Spinal cord (tissue), 10 donors: ENCODE data around the gene PHLPP1. TPM values are rescaled to one million over a fixed set of nuclear protein-coding genes. Genes with fewer than 3 reads are reported as not detected.
A peak's percentile ranks its signal among the peaks of the same experiment; 100 is the strongest.

ENCODE experiments used
- DNase-seq, 6 donors: peaks; one replicate each; pipeline versions ENCODE4 v3.0.0 to v3.0.0-alpha.2; 2013 to 2015; ENCODE audit warnings: low spot score in 6 of 6, low read depth in 4 of 6
- H3K27ac ChIP-seq: one replicate; pipeline ENCODE4 v1.5.1; 2013; ENCODE audit warnings: low read depth, low read length, control low read depth
- H3K27me3 ChIP-seq: one replicate; pipeline ENCODE4 v1.6.1; 2013; ENCODE audit warnings: low read length; ENCODE audit not compliant: control insufficient read depth, insufficient read depth
- H3K36me3 ChIP-seq: one replicate; pipeline ENCODE4 v1.6.1; 2013; ENCODE audit warnings: low read length; ENCODE audit not compliant: control insufficient read depth, insufficient read depth
- H3K4me1 ChIP-seq: one replicate; pipeline ENCODE4 v1.6.1; 2013; ENCODE audit warnings: low read length; ENCODE audit not compliant: control insufficient read depth, insufficient read depth
- H3K4me3 ChIP-seq: one replicate; pipeline ENCODE4 v1.5.1; 2013; ENCODE audit warnings: low read depth, low read length, control low read depth
- H3K9me3 ChIP-seq: one replicate; pipeline ENCODE4 v1.6.1; 2013; ENCODE audit warnings: low read length; ENCODE audit not compliant: control insufficient read depth, insufficient read depth
- WGBS: methylation state at CpG from one replicate; pipeline ENCODE4 v1.1.5; 2013; ENCODE audit warnings: missing lambda C conversion rate; ENCODE audit not compliant: insufficient coverage; 5-methylcytosine and 5-hydroxymethylcytosine counted together
- polyA plus RNA-seq, 2 donors: library from polyadenylated mRNA; unstranded; fragments of 120-200 nt; gene quantifications; one replicate each; pipeline ENCODE4 v1.2.1, GENCODE V29; 2013; ENCODE audit not compliant: insufficient read length in 2 of 2
- small RNA-seq: library from RNA; depleted of rRNA; stranded (forward); fragments of <200 nt; gene quantifications from one replicate; pipeline ENCODE3, GENCODE V24; 2014; ENCODE audit warnings: low replicate concordance
- total RNA-seq, 2 donors: library from RNA; depleted of rRNA in 1 of 2; stranded (reverse); fragments of 120-200 nt in 1 of 2; fragments of >200 nt in 1 of 2; gene quantifications; one replicate each; pipeline versions ENCODE4 v1.2.3 to v1.2.4, GENCODE V29; 2013 to 2014
- donor health status: healthy.

PHLPP1 gene
- total and polyA plus RNA-seq, 4 donors: 31.9 to 62.2 (median 47.5) TPM

GRCh38 chr18:63022429-63023022 lies 307.2 kb downstream of the PHLPP1 start:
- WGBS: 71% methylated on average over 13 of the region's 26 CpGs
- H3K4me3 ChIP-seq: no peak overlapping the region

GRCh38 chr18:63025251-63026090 lies 310.1 kb downstream of the PHLPP1 start:
- Histone ChIP-seq H3K9me3 (no peaks in the 10 kb centered on the region), H3K4me3 (no peak overlapping the region), H3K27ac (no peak overlapping the region), H3K36me3 (no peaks in the 10 kb centered on the region), H3K4me1 (no peaks in the 10 kb centered on the region), H3K27me3 (no peaks in the 10 kb centered on the region)
- peak in 5 of 6 donors; percentile 6 to 83 (median 29) for DNase-seq
- WGBS: 53% methylated on average over 8 of the region's 12 CpGs

More at GRCh38 chr18:63022429-63023022, 307.2 kb downstream of the PHLPP1 start:
- Histone ChIP-seq H3K27ac (no peak overlapping the region), H3K36me3 (no peaks in the 10 kb centered on the region), H3K27me3 (no peaks in the 10 kb centered on the region), H3K4me1 (no peaks in the 10 kb centered on the region), H3K9me3 (peaks cover 3% of the 10 kb centered on the region)
- DNase-seq: no peak

GRCh38 chr18:63028380-63028779 lies 313.0 kb downstream of the PHLPP1 start:
- H3K4me1 ChIP-seq: no peaks in the 10 kb centered on the region
- no peak overlapping the region for H3K4me3 ChIP-seq
- no peaks in the 10 kb centered on the region for H3K36me3 ChIP-seq
- no peak overlapping the region for H3K27ac ChIP-seq
- H3K27me3 ChIP-seq: no peaks in the 10 kb centered on the region
- 67% methylated on average over 1 of the region's 2 CpGs for WGBS
- no peak for DNase-seq
- no peaks in the 10 kb centered on the region for H3K9me3 ChIP-seq

Small RNA genes lying within 50 kb of the gene (small RNA-seq; reads per million reads assigned to genes)
- gene RNU6-142P: not detected

Other genes with a start within 250 kb of the PHLPP1 start
- 10 to 100 TPM; 15.4 to 15.5 TPM for gene ZCCHC2, start 192.5 kb upstream of the PHLPP1 start, total RNA-seq
- gene ZCCHC2, start 192.5 kb upstream of the PHLPP1 start, polyA plus RNA-seq: 10 to 100 TPM; 15.2 to 15.4 TPM